HepG2 (cell line): ENCODE measurements around the gene POLR1G.

Experiments used
- BHLHE40 ChIP-seq: IDR thresholded peaks from 2 replicates; pipeline ENCODE4 v1.6.1; 2011; ENCODE audit warnings: low read length, improper control_type of control experiment
- CEBPB ChIP-seq: IDR thresholded peaks from 2 replicates; pipeline ENCODE4 v1.6.1; 2011; ENCODE audit warnings: low read depth, low read length, improper control_type of control experiment, borderline replicate concordance
- JUND ChIP-seq: sonication (generic); formaldehyde crosslinking; IDR thresholded peaks from 2 replicates; pipeline ENCODE4 v1.8.0; 2022; ENCODE audit warnings: mild to moderate bottlenecking, missing genetic modification reagents
- KDM5B ChIP-seq: sonication (generic); formaldehyde crosslinking; IDR thresholded peaks from 2 replicates; pipeline ENCODE4 v1.4.0; 2020; ENCODE audit warnings: missing genetic modification reagents, mild to moderate bottlenecking, borderline replicate concordance
- PAWR ChIP-seq: sonication (generic); formaldehyde crosslinking; IDR thresholded peaks from 2 replicates; pipeline ENCODE4 v1.4.0; 2020; ENCODE audit warnings: missing genetic modification reagents, mild to moderate bottlenecking, borderline replicate concordance
- POLR2AphosphoS5 ChIP-seq: IDR thresholded peaks from 2 replicates; pipeline ENCODE4 v1.6.1; 2012; ENCODE audit warnings: low read depth, low read length
- TAF1 ChIP-seq: sonication (generic); formaldehyde crosslinking; IDR thresholded peaks from 2 replicates; pipeline ENCODE4 v1.4.0; 2020; ENCODE audit warnings: missing genetic modification reagents
- ZC3H4 ChIP-seq: sonication (generic); formaldehyde crosslinking; IDR thresholded peaks from 2 replicates; pipeline ENCODE4 v1.4.0; 2020; ENCODE audit warnings: missing genetic modification reagents, borderline replicate concordance
- ZNF274 ChIP-seq: sonication (generic); formaldehyde crosslinking; IDR thresholded peaks from 2 replicates; pipeline ENCODE4 v1.5.1; 2020; ENCODE audit warnings: mild to moderate bottlenecking, missing genetic modification reagents
- ZNF280D ChIP-seq: sonication (generic); formaldehyde crosslinking; IDR thresholded peaks from 2 replicates; pipeline ENCODE4 v1.5.1; 2020; ENCODE audit warnings: mild to moderate bottlenecking, missing genetic modification reagents

- TF ChIP-seq POLR2AphosphoS5, result no peak
- no peak for TF ChIP-seq CEBPB
- TF ChIP-seq ZNF274, result no peak
- TF ChIP-seq BHLHE40, result no peak
- TF ChIP-seq ZC3H4 (CRISPR knock-in tag), result no peak
- no peak for TF ChIP-seq JUND (CRISPR knock-in tag)
- no peak for TF ChIP-seq KDM5B (CRISPR knock-in tag)
- TF ChIP-seq PAWR (CRISPR knock-in tag), result no peak
- TF ChIP-seq TAF1 (CRISPR knock-in tag), result no peak
- no peak for TF ChIP-seq ZNF280D (CRISPR knock-in tag)
Observed at GRCh38 chr19:45440259-45440638, 33.8 kb downstream of the POLR1G start.
